HEK293 (cell line): ENCODE measurements around the gene CALML4.

Source experiments
- CTCF ChIA-PET: fragments of 350-600 bp; formaldehyde crosslinking; extraction: SDS; loops from one replicate; lab custom pipeline; 2021; ENCODE audit warnings: antibody characterized with exemption; lab: Yijun Ruan, JAX
- POLR2A ChIA-PET: fragments of 300-600 bp; formaldehyde crosslinking; extraction: SDS; loops from one replicate; lab custom pipeline; 2020; ENCODE audit warnings: antibody characterized with exemption, inconsistent platforms; lab: Yijun Ruan, JAX
- H3K27ac ChIP-seq: fragments of 200-500 bp; sonication (Bioruptor generic); 2 replicates; pipeline ENCODE4 v1.5.1; 2014; ENCODE audit warnings: low read depth, low read length, control low read depth, inconsistent platforms; ENCODE audit errors: extremely low read depth
- H3K36me3 ChIP-seq, 2 experiments: fragments of 200-500 bp in 1 of 2; sonication (Bioruptor generic) in 1 of 2; 1 replicate in 1 of 2; 2 replicates in 1 of 2; pipeline ENCODE4 v1.5.1; 2014 to 2017; ENCODE audit warnings: inconsistent platforms in 2 of 2, low read length in 2 of 2; ENCODE audit not compliant: control insufficient read depth in 2 of 2, insufficient read depth in 1 of 2
- H3K4me1 ChIP-seq: fragments of 200-500 bp; sonication (Bioruptor generic); 2 replicates; pipeline ENCODE4 v1.5.1; 2014; ENCODE audit warnings: mild to moderate bottlenecking, low read length, inconsistent platforms; ENCODE audit not compliant: control insufficient read depth, insufficient read depth
- H3K4me3 ChIP-seq: 2 replicates; pipeline ENCODE4 v1.5.1; 2011; ENCODE audit warnings: low read depth, mild to moderate bottlenecking, control low read depth, low read length, moderate library complexity
- H3K9me3 ChIP-seq: fragments of 200-500 bp; sonication (Bioruptor generic); 2 replicates; pipeline ENCODE4 v1.5.1; 2014; ENCODE audit warnings: low read depth, low read length, inconsistent platforms; ENCODE audit not compliant: control insufficient read depth, insufficient read depth
- BCL11B ChIP-seq: fragments of 450-650 bp; formaldehyde crosslinking; IDR thresholded peaks from 2 replicates; pipeline ENCODE4 v1.5.1; 2016; ENCODE audit warnings: low read depth, missing biosample characterization, missing genetic modification characterization
- FEZF1 ChIP-seq: fragments of 450-650 bp; formaldehyde crosslinking; IDR thresholded peaks from 2 replicates; pipeline ENCODE4 v1.5.1; 2016; ENCODE audit warnings: missing biosample characterization, missing genetic modification characterization
- KLF1 ChIP-seq: fragments of 450-650 bp; formaldehyde crosslinking; IDR thresholded peaks from 2 replicates; pipeline ENCODE4 v1.5.1; 2016; ENCODE audit warnings: missing biosample characterization, missing genetic modification characterization
- KLF16 ChIP-seq: fragments of 450-650 bp; formaldehyde crosslinking; IDR thresholded peaks from 2 replicates; pipeline ENCODE4 v1.5.1; 2017; ENCODE audit warnings: missing biosample characterization, missing genetic modification characterization
- ZEB2 ChIP-seq: fragments of 450-650 bp; formaldehyde crosslinking; IDR thresholded peaks from 2 replicates; pipeline ENCODE4 v1.5.1; 2016; ENCODE audit warnings: missing biosample characterization, missing genetic modification characterization
- ZFP41 ChIP-seq: fragments of 450-650 bp; formaldehyde crosslinking; IDR thresholded peaks from 2 replicates; pipeline ENCODE4 v1.5.1; 2016; ENCODE audit warnings: missing biosample characterization, missing genetic modification characterization, borderline replicate concordance
- ZNF121 ChIP-seq: fragments of 450-650 bp; formaldehyde crosslinking; IDR thresholded peaks from 2 replicates; pipeline ENCODE4 v1.5.1; 2016; ENCODE audit warnings: missing biosample characterization, missing genetic modification characterization
- ZNF148 ChIP-seq: fragments of 450-650 bp; formaldehyde crosslinking; IDR thresholded peaks from 2 replicates; pipeline ENCODE4 v1.5.0; 2017; ENCODE audit warnings: missing biosample characterization, missing genetic modification characterization, borderline replicate concordance
- ZNF23 ChIP-seq: fragments of 450-650 bp; formaldehyde crosslinking; IDR thresholded peaks from 2 replicates; pipeline ENCODE4 v1.5.1; 2016; ENCODE audit warnings: missing biosample characterization, missing genetic modification characterization, borderline replicate concordance
- ZNF335 ChIP-seq: fragments of 450-650 bp; formaldehyde crosslinking; conservative IDR thresholded peaks from 2 replicates; pipeline ENCODE4 v1.5.1; 2016; ENCODE audit warnings: missing biosample characterization, missing genetic modification characterization
- ZNF473 ChIP-seq: fragments of 450-650 bp; formaldehyde crosslinking; IDR thresholded peaks from 2 replicates; pipeline ENCODE4 v1.5.1; 2017; ENCODE audit warnings: missing biosample characterization, missing genetic modification characterization
- ZNF510 ChIP-seq: fragments of 450-650 bp; formaldehyde crosslinking; IDR thresholded peaks from 2 replicates; pipeline ENCODE4 v1.5.1; 2018; ENCODE audit warnings: mild to moderate bottlenecking, missing genetic modification characterization, missing biosample characterization; ENCODE audit not compliant: insufficient replicate concordance
- ZNF555 ChIP-seq: fragments of 450-650 bp; formaldehyde crosslinking; conservative IDR thresholded peaks from 2 replicates; pipeline ENCODE4 v1.5.1; 2017; ENCODE audit warnings: missing biosample characterization, mild to moderate bottlenecking, missing genetic modification characterization, inconsistent platforms
- ZNF580 ChIP-seq: fragments of 450-650 bp; formaldehyde crosslinking; IDR thresholded peaks from 2 replicates; pipeline ENCODE4 v1.5.1; 2016; ENCODE audit warnings: missing biosample characterization, missing genetic modification characterization
- ZNF610 ChIP-seq: fragments of 450-650 bp; formaldehyde crosslinking; IDR thresholded peaks from 2 replicates; pipeline ENCODE4 v1.5.1; 2016; ENCODE audit warnings: missing biosample characterization, missing genetic modification characterization, borderline replicate concordance
- ZNF837 ChIP-seq: fragments of 450-650 bp; formaldehyde crosslinking; IDR thresholded peaks from 2 replicates; pipeline ENCODE4 v1.5.1; 2016; ENCODE audit warnings: missing biosample characterization, missing genetic modification characterization
- ZXDB ChIP-seq: fragments of 450-650 bp; formaldehyde crosslinking; IDR thresholded peaks from 2 replicates; pipeline ENCODE4 v1.5.1; 2016; ENCODE audit warnings: missing biosample characterization, missing genetic modification characterization
- TF ChIP-seq, protein P1 (sequence below): fragments of 450-650 bp; formaldehyde crosslinking; conservative IDR thresholded peaks from 2 replicates; pipeline ENCODE4 v1.5.1; 2016; ENCODE audit warnings: low read depth, missing biosample characterization, missing genetic modification characterization
- TF ChIP-seq, protein P2 (sequence below): fragments of 450-650 bp; formaldehyde crosslinking; IDR thresholded peaks from 2 replicates; pipeline ENCODE4 v1.5.1; 2016; ENCODE audit warnings: missing biosample characterization, missing genetic modification characterization
- TF ChIP-seq, protein P3 (sequence below): sonication (generic); formaldehyde crosslinking; IDR thresholded peaks from 2 replicates; pipeline ENCODE4 v1.8.1; 2022; ENCODE audit warnings: mild to moderate bottlenecking, moderate library complexity, missing genetic modification reagents

The CALML4 gene

GRCh38 chr15:68152342-68152741 is 52.8 kb downstream of the CALML4 start:
- H3K36me3 ChIP-seq: peaks cover 9 to 18% of the 10 kb centered on the region in 2 experiments; a peak in 2 of 3 replicates
- POLR2A ChIA-PET: interaction anchor here (0.9 to 1.5 kb wide), 2 partner anchors 98 to 288 kb away, joined by 3 read pairs; partner anchors contain the start of gene PIAS1
- TF ChIP-seq ZNF335 (tag by site-specific recombination) (no peak), ZNF121 (no peak), ZNF148 (tag by site-specific recombination) (no peak), KLF16 (tag by site-specific recombination) (no peak), KLF1 (tag by site-specific recombination) (no peak), FEZF1 (tag by site-specific recombination) (no peak), ZNF610 (tag by site-specific recombination) (no peak), ZNF837 (tag by site-specific recombination) (no peak), BCL11B (tag by site-specific recombination) (no peak), ZNF23 (tag by site-specific recombination) (no peak), ZFP41 (tag by site-specific recombination) (no peak), ZEB2 (tag by site-specific recombination) (no peak), ZNF510 (tag by site-specific recombination) (no peak), ZNF580 (tag by site-specific recombination) (no peak), ZNF473 (tag by site-specific recombination) (no peak), ZNF555 (tag by site-specific recombination) (no peak), ZXDB (no peak)
- TF ChIP-seq, protein P1, sequence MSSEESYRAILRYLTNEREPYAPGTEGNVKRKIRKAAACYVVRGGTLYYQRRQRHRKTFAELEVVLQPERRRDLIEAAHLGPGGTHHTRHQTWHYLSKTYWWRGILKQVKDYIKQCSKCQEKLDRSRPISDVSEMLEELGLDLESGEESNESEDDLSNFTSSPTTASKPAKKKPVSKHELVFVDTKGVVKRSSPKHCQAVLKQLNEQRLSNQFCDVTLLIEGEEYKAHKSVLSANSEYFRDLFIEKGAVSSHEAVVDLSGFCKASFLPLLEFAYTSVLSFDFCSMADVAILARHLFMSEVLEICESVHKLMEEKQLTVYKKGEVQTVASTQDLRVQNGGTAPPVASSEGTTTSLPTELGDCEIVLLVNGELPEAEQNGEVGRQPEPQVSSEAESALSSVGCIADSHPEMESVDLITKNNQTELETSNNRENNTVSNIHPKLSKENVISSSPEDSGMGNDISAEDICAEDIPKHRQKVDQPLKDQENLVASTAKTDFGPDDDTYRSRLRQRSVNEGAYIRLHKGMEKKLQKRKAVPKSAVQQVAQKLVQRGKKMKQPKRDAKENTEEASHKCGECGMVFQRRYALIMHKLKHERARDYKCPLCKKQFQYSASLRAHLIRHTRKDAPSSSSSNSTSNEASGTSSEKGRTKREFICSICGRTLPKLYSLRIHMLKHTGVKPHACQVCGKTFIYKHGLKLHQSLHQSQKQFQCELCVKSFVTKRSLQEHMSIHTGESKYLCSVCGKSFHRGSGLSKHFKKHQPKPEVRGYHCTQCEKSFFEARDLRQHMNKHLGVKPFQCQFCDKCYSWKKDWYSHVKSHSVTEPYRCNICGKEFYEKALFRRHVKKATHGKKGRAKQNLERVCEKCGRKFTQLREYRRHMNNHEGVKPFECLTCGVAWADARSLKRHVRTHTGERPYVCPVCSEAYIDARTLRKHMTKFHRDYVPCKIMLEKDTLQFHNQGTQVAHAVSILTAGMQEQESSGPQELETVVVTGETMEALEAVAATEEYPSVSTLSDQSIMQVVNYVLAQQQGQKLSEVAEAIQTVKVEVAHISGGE (tag by site-specific recombination): no peak
- TF ChIP-seq, protein P2, sequence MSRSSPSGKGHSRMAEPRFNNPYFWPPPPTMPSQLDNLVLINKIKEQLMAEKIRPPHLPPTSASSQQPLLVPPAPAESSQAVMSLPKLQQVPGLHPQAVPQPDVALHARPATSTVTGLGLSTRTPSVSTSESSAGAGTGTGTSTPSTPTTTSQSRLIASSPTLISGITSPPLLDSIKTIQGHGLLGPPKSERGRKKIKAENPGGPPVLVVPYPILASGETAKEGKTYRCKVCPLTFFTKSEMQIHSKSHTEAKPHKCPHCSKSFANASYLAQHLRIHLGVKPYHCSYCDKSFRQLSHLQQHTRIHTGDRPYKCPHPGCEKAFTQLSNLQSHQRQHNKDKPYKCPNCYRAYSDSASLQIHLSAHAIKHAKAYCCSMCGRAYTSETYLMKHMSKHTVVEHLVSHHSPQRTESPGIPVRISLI: no peak
- TF ChIP-seq, protein P3, sequence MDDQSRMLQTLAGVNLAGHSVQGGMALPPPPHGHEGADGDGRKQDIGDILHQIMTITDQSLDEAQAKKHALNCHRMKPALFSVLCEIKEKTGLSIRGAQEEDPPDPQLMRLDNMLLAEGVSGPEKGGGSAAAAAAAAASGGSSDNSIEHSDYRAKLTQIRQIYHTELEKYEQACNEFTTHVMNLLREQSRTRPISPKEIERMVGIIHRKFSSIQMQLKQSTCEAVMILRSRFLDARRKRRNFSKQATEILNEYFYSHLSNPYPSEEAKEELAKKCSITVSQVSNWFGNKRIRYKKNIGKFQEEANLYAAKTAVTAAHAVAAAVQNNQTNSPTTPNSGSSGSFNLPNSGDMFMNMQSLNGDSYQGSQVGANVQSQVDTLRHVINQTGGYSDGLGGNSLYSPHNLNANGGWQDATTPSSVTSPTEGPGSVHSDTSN (CRISPR knock-in tag): no peak
- TF ChIP-seq, all 188 proteins: peak for 0
- Histone ChIP-seq H3K9me3 (no peaks in the 10 kb centered on the region), H3K27ac (no peak overlapping the region), H3K4me1 (no peaks in the 10 kb centered on the region), H3K4me3 (no peak overlapping the region)
- CTCF ChIA-PET: interaction anchor here (0.7 to 4.5 kb wide), 5 partner anchors 11 to 305 kb away, joined by 3 to 65 read pairs (median 16); no protein-coding TSS in a partner anchor
